Hematopoietic multipotent progenitor cell (in vitro differentiated cells): ENCODE measurements around the gene GSDMA. TPM values are rescaled to one million over a fixed set of nuclear protein-coding genes. Genes with fewer than 3 reads are reported as not detected.
A peak's percentile ranks its signal among the peaks of the same experiment; 100 is the strongest.

Experiments
- DNase-seq, 3 donors: peaks; one replicate each; pipeline ENCODE4 v3.0.0-alpha.2; 2011 to 2015; ENCODE audit warnings: low read depth in 2 of 3, low spot score in 2 of 3
- total RNA-seq: library from RNA; depleted of rRNA; stranded (reverse); fragments of >200 nt; gene quantifications from one replicate; pipeline ENCODE4 v1.2.3, GENCODE V29; 2012

Gene GSDMA
- total RNA-seq, 1 donor, result not detected

DNA sequence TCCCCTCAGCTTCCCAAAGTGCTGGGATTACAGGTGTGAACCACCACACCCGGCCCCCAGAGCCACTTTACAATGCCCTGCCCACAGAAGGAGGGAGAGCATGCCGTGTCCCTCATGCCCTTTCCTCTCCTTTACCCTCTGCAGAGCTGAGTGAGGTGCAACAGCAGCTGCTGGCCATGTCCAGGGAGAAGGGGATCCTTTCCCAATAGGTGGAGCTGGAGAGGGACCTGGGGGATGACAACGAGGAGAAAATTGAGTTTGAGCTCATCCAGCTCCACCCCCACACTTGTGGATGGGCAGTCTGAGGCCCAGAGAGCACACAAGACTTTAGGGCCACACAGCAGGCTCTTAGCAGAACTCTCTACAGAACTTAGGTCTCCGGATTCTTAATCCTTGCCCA is 7.9 kb upstream of the GSDMA start:
- no peak for DNase-seq

DNA sequence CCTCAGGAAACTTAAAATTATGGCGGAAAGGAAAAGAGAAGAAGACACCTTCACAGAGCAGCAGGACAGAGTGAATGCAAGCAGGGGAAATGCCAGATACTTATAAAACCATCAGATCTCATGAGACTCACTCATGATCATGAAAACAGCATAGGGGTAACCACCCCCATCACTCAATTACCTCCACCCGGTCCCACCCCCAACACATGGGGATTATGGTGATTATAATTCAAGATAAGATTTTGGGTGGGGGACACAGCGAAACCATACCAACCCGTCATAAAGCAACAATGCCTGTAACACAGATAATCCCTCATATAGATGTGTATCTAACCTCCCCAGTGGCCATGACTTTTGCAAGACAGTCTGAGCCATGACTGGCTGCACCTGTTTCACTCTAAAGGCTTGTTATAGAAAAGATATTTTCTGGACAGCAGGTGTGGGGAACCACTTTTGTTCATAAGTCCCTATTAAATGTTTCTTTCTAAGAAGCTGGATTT is 7.0 kb upstream of the GSDMA start:
- DNase-seq, result no peak

DNA sequence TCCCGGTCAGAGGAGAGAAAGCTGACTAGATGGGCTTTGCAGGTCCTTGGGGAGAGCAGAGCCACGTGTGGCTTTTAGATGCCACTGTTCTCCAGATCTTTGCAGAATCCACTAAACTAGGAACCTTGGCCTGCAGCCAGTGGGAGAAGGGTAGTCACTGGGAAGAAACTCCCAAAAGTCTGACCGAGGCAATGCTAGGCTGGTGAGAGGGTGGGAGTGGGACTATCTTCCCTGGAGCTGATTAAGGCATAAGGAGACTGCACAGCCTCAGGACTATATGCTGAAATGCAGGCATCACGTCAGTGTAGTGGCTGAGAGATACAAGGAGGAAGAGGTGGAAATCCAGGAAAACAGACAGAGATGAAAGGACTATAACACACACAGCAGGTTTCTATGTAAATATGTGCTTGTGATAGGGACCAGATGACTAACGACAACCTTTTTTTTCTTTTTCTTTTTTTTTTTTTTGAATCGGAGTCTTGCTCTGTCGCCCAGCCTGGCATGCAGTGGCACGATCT is 2.2 kb upstream of the GSDMA start:
- no peak for DNase-seq

DNA sequence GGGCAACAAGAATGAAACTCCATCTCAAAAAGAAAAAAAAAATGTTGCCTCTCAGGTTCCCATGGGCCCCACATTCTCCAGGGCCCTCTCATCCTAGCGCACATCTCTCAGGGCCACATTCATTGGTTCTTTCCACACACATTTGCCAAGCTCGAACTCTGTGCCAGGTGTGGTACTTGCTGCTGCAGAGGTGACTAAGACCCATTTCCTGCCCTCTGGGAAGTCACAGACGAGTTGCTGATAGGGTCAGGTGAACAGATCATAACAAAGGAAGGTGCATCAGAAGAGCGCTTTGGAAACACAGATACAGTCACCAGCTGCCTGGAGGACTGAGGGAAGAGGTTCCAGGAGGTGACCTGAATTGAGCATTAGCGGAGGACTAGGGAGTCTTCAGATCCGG is 1.0 kb downstream of the GSDMA start:
- DNase-seq, result no peak

DNA sequence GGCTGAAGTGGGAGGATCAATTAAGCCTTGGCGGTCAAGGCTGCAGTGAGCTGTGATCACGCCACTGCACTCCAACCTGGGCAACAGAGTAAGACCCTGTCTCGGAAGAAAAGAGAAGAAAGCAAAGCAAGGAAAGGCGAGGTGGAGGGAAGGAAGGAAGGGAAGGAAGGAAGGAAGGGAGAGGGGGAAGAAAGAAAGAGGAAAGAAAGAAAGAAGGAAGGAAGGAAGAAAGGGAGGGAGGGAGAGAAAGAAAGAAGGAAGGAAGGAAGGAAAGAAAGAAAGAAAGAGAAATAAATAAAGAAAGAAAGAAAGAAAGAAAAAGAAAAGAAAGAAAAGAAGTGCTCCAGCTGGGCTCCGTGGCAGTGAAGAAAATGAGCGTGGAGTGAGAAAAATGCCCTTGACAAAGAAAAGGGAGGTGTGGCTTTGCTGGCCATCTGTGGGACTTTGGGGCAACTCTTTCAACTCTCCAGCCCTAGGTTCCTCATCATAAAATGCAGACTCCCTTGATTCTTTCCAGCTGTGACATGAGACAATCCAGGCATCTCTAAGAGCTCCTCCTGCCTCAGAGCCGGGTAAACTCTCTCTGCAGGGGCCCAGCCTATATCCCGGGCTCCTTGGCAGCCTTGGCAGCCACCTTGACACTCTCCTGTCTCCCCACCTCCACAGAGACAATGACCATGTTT is 2.4 kb downstream of the GSDMA start:
- DNase-seq, result no peak

DNA sequence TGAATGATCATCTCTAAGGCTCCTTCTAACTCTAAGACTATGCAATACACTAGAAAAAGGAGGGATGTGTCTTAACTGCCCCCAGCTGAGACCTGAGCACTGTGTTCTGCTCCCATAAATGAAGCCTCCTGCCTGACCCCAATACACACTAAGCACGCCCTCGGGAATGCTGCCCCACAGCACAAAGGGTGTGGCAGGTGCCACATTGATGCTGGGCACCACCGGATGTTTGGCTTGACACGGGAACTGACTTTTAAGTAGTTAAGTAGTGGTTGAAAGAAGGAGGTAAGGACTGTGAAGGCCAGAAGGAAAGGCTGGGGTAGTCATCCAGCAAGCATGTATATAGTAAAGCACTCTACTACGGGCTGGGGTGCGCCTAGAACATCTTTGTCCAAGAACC is 4.0 kb downstream of the GSDMA start:
- no peak for DNase-seq

DNA sequence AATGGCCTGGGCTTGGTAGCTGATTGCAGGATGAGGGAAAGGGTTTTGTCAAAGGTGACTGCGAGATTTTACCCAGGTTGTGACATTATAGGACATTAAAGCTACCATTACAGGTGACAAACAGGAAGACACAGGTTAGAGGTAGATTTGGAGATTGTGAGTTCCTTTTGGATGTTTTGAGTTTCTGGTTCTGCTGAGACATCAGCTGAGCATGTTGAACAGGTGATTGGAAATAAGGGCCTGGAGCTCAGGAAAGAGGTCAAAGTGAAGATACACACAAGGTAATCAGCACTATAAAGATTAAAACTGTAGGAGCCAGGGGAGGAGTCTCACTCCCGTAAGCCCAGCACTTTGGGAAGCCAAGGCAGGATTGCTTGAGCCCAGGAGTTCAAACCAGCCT is 6.0 kb downstream of the GSDMA start:
- no peak for DNase-seq

DNA sequence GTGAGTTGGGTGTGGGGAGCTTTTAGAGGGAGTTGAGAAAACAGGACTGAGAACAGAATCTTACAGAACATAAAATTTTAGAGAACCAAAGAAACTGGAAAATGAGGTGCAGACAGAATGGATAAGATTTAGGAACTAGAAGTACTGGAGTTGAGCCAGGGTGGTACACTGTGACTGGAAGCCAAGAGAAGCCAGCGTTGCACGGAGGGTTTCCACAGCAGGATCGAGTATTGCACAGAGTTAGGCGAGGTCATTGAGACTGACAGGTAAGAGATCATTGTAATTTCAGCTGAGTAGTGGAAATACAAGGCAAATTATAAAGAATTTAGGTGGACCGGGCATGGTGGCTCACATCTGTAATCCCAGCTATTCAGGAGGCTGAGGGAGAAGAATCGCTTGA is 6.6 kb downstream of the GSDMA start:
- no peak for DNase-seq

DNA sequence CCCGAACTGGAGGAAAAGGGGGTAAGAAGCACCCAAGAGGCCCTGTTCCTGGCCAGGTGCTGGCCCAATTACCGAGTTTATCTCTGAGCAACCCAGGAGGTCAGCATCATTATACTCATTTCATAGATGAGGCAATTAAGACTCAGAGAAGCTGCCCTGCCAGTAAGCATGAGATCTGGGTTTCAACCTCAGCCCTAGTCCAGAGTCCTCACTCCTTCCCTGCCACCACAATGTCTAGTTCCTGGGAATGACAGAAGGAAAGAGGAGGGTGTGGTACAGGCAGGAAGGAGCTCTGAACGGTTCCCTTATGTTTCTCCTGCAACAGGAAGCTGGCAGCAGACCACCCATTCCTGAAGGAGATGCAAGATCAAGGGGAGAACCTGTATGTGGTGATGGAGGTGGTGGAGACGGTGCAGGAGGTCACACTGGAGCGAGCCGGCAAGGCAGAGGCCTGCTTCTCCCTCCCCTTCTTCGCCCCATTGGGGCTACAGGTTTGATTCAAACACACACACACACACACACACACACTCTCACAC is 7.4 kb downstream of the GSDMA start:
- DNase-seq, result no peak

DNA sequence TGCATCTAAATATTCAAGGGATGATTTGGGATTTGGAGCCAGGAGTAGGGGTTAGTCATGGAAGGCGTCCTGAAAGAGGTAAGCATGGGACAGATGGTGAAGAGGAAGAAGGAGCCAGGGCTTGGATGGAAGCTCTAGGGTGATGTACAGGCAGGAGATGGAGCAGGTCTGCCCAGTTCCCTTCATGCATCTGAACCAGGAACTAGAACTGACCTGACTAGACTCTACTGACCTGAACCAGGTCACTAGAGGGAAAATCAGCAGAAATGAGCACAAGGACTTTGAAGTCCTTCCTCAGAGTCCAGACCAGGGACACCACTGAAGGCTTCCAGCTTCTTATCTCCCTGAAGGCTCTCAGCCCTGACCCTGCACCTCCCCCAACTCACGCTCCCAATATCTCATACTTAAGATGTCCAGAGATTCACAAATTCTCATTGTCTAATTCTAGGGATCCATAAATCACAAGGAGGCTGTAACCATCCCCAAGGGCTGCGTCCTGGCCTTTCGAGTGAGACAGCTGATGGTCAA is 8.3 kb downstream of the GSDMA start:
- DNase-seq, result no peak

DNA sequence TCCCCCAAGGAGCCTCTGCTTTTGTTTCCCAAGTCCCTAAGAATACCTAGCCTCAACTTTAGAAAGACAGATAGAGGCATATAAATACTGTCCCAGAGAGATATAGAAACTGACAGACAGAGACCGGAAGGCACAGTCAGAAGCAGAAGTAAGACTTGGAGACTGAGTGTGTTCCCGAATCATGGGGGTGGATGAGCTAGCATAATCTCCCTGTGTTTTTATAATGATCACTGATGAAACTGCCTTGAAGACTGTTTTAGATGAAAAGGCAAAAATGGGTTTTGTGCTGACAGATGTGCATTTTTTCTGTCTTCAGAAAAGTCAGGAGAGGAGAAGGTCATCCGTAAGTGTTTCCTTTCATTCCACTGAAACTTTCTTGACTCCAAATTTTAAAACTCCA is 9.5 kb downstream of the GSDMA start:
- DNase-seq, result peak in 1 of 3 donors; percentile 30

DNA sequence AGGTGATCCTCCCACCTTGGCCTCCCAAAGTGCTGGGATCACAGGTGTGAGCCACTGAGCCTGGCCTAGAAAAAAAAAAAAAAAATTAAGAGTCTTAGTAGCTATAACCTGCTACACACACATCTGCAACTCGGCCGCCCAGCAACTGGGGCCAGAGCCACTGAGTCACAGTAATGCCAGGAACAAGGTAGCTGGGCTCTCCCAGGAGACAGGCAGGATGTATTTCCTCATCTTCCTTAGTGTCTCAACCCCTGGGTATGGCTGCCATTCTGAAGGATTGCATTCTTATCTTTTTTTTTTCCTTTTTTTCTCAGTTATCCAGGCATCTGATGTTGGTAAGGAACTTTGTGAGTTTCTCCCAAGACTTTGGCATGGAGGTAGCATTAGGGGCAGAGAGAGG is 10.7 kb downstream of the GSDMA start:
- no peak for DNase-seq

DNA sequence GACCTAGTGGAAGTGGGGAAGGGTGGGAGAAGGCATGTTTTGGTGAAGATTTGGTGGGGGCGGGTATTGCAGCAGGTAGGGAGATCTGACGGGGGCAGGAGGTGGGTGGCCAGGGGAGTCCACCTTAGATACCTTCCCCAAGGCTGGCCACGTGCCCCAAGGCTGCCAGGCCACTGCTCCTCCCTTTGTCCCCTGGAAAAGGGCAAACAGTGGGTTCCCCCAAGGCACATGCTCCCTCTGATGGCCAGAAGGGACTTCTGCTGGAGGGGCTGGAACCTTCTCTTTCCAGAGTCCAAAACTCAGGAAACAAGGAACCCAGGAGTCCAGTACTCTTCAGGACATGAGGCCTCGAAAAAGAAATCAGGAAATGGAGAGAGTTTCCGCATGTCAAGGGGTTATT is 11.6 kb downstream of the GSDMA start:
- DNase-seq, result no peak

DNA sequence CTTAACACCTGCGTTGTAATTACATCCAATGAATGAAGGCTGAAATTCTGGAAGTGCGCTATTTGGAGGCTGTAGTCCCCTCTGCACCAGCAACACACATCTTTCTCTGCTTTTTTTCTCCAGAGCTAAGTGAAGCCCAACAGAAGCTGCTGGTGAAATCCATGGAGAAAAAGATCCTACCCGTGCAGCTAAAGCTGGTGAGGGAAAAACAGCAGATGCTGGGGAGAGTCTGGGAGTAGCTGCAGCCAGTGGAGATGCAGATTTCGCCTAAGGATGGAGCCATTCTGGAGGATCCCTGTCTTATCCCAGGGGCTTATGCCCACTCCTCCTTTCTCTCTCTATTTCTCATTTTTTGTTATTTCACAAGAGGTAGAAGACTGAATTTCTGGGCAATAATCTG is 13.0 kb downstream of the GSDMA start:
- no peak for DNase-seq

DNA sequence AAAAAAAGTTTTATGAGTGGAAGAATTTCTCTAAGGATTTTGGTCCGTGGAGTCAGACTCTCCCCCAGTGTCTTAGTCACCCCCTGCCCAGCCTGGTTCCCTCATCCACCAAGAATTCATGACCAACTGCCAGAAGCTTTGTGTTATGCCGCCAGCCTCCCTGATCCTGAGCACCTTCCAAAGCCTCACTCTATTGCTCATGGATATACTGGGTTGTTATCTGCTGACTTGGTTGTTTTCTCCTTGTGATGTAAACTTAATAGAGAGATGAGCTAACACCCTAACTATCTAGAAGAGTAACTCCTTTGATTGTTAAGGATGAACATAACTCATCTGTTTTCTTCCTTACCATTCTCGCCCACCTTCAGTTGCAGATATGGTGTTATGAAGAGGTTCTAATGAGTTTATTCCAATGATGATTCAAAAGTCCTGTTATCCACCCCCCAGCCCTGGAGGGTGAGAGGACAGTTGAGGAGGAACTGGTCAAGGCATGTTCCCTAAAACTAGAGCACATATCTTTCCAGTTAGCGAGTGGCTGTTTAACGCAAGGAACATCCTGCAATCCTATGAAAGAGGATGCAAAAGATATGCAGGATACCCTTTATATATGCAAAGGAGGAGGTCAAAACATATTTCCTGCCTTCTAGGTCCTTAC is 16.3 kb downstream of the GSDMA start:
- no peak for DNase-seq

DNA sequence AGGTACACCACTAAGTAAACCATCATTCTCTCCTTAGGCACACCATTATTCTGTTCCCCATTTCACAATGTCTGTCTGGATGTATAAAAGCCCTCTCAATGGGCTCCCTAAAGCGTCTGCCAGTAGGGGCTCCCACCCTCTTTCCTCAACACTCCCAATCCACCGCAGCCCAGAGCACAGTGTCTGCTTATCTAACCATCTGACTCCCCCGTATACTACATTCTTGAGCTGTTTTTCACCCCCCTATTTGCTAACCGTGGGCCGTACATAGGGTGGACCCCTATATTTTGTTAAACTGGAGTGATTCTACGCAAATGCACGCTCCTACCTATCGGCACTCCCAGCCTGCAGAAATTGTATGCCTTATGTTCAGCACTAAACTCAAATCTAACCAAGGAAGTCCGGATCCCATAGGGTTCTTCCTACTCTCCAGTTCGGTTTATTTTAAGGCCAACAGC is 17.1 kb downstream of the GSDMA start:
- peak in 1 of 3 donors; percentile 67 for DNase-seq

DNA sequence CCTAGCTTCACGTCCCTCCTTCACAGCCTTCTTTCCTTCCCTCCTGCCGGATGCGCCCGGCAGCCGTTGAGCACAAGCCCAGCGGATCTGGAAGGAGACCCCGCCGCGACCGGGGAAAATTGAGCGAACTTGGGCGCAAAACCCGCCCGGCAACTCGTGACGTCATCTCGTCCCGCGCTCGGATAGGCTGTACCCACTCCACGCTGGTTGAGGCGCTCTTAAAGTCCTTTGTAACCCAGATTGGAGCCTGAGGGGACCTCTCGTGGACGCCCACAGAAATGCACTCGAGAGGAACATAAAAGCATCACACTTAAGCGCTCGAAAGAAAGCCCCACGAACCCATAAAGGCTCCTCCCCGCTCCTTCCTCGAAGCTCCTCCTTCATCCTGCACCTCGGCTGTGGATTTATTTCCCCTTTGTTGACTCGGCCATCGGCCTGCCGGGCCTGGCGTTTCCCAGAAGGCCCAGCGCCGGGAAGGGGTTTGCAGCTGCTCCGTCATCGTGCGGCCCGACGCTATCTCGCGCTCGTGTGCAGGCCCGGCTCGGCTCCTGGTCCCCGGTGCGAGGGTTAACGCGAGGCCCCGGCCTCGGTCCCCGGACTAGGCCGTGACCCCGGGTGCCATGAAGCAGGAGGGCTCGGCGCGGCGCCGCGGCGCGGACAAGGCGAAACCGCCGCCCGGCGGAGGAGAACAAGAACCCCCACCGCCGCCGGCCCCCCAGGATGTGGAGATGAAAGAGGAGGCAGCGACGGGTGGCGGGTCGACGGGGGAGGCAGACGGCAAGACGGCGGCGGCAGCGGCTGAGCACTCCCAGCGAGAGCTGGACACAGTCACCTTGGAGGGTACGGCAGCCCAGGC is 17.8 kb downstream of the GSDMA start, which contains the start of gene PSMD3:
PSMD3 (plus strand) TSS at position 457 of the 856 bp plus-strand sequence; CDS start at position 621, 164 bp downstream.
- peak; percentile 96 to 100 (median 100) for DNase-seq

DNA sequence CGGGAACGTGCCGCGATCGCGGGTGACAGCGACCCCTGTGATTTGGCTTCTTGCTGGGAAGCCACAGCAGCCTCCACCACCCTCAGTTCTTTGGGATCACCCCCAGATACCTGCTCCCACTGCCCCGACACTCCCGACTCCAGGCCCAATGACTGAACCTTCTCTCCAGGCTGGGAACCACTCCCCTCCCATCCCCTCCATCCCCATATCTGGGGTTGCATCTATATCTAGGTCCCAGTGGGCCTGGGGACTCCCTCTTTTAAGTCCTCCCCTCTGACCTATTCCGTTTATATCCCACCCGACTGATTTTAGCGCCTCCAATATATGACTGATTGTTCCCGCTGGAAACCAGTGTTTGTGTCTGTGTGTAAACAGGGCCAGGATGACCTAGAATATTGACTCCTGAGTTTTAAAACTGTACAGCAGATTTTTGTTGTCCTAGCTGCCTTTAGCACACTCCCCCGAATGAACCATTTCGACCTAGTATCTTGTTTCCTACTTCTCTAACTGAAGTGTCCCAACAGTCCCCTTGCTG is 18.5 kb downstream of the GSDMA start:
- DNase-seq, result peak in 2 of 3 donors; percentile 14 to 32

DNA sequence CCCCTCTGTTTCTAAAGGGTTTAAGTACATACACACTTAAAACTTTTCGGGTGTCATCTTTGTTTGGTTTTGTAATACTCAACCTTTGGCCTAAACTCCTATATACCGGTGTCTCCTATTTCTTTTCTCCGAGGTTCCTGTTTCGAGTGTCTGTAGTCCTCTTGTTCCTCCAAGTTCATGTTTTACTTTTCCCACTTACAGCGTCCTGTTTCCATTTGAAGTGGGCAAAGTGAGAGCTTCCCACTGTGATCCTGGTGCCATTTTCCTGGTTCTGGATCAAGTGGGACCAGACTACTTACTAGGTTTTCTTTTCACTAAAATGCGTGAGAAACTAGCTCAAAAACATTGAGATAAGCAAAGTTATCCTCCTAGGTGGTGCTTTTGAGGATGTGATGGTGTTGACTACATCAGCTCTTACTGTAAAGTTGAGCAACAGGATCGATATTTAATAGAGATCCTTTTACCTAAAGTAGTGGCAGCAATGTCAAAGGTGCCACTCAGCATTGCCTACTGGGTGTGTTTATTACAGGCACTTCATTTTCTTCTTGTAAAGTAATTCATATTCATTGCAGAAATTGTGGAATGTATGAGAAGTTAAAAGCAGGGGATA is 19.1 kb downstream of the GSDMA start:
- no peak for DNase-seq
